GM23248 (cell line): ENCODE results near the gene LDB1.

Source experiments
- EZH2 ChIP-seq: fragments of 200-600 bp; sonication (generic); IDR thresholded peaks from 2 replicates; pipeline ENCODE4 v1.6.1; 2018; ENCODE audit warnings: antibody characterized with exemption, mild to moderate bottlenecking; ENCODE audit not compliant: insufficient read depth, poor library complexity, severe bottlenecking
- EZH2phosphoT487 ChIP-seq: fragments of 200-600 bp; sonication (generic); IDR thresholded peaks from 2 replicates; pipeline ENCODE4 v1.6.1; 2018; ENCODE audit warnings: antibody characterized with exemption, moderate library complexity, mild to moderate bottlenecking, low read depth; ENCODE audit not compliant: insufficient read depth

DNA sequence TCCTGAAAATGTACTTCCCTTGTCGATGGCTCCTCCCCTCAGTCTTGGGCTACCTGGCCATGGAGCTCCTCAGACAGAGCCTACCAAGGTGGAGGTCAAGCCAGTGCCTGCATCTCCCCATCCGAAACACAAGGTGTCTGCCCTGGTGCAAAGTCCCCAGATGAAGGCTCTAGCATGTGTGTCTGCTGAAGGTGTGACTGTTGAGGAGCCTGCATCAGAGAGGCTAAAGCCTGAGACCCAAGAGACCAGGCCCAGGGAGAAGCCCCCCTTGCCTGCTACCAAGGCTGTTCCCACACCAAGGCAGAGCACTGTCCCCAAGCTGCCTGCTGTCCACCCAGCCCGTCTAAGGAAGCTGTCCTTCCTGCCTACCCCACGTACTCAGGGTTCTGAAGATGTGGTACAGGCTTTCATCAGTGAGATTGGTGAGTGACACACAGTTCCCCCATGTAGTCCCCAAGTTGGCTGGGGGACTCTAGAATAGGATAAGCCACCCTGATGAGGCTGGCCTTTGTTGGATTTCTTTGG is 21.5 kb upstream of the LDB1 start:
- TF ChIP-seq EZH2 (no peak), EZH2phosphoT487 (no peak)
